Neural progenitor cell (in vitro differentiated cells): ENCODE results near the gene PNCK. TPM values are rescaled to one million over a fixed set of nuclear protein-coding genes. Genes with fewer than 3 reads are reported as not detected.

Experiments
- DNase-seq: peaks from one replicate; pipeline ENCODE4 v3.0.0-alpha.2; 2016; ENCODE audit warnings: low spot score
- H2AFZ ChIP-seq: fragments of 200-600 bp; sonication (generic); replicated peaks from 2 replicates; pipeline ENCODE4 v1.6.1; 2016; ENCODE audit warnings: antibody characterized with exemption
- H3F3A ChIP-seq: fragments of 200-600 bp; sonication (generic); 2 replicates; pipeline ENCODE4 v1.6.1; 2016; ENCODE audit warnings: antibody characterized with exemption, low read depth
- H3K27ac ChIP-seq: fragments of 200-600 bp; sonication (generic); 2 replicates; pipeline ENCODE4 v1.5.1; 2016; ENCODE audit warnings: mild to moderate bottlenecking
- H3K27me3 ChIP-seq: fragments of 200-600 bp; sonication (generic); 2 replicates; pipeline ENCODE4 v1.6.1; 2016; ENCODE audit warnings: mild to moderate bottlenecking, moderate library complexity
- H3K36me3 ChIP-seq: fragments of 200-600 bp; sonication (generic); 2 replicates; pipeline ENCODE4 v1.5.1; 2016
- H3K4me1 ChIP-seq: fragments of 200-600 bp; sonication (generic); 2 replicates; pipeline ENCODE4 v1.6.1; 2016; ENCODE audit warnings: mixed run types
- H3K4me2 ChIP-seq: fragments of 200-600 bp; sonication (generic); 2 replicates; pipeline ENCODE4 v1.6.1; 2016
- H3K4me3 ChIP-seq: fragments of 200-600 bp; sonication (generic); 2 replicates; pipeline ENCODE4 v1.5.1; 2016
- H3K79me2 ChIP-seq: fragments of 200-600 bp; sonication (generic); 2 replicates; pipeline ENCODE4 v1.6.1; 2016; ENCODE audit warnings: low read depth
- H3K9ac ChIP-seq: fragments of 200-600 bp; sonication (generic); 2 replicates; pipeline ENCODE4 v1.6.1; 2016
- H3K9me3 ChIP-seq: fragments of 200-600 bp; sonication (generic); 2 replicates; pipeline ENCODE4 v1.5.1; 2016; ENCODE audit warnings: low read depth
- H4K20me1 ChIP-seq: fragments of 200-600 bp; sonication (generic); 2 replicates; pipeline ENCODE4 v1.6.1; 2016; ENCODE audit warnings: low read depth
- H3K27ac Mint-ChIP-seq: 3 replicates; pipeline ENCODE4 v1.8.0; 2021; ENCODE audit warnings: mixed read lengths
- H3K27me3 Mint-ChIP-seq: 2 replicates; pipeline ENCODE4 v1.8.0; 2022; ENCODE audit warnings: low read depth, mild to moderate bottlenecking, inconsistent platforms, moderate library complexity, mixed read lengths; ENCODE audit not compliant: insufficient read depth
- H3K36me3 Mint-ChIP-seq: 3 replicates; pipeline ENCODE4 v1.8.0; 2021; ENCODE audit warnings: mixed read lengths
- H3K4me1 Mint-ChIP-seq: 3 replicates; pipeline ENCODE4 v1.8.0; 2021; ENCODE audit warnings: mixed read lengths
- H3K4me3 Mint-ChIP-seq: 3 replicates; pipeline ENCODE4 v1.8.0; 2021; ENCODE audit warnings: mild to moderate bottlenecking, moderate library complexity, mixed read lengths
- H3K9me3 Mint-ChIP-seq: 3 replicates; pipeline ENCODE4 v1.8.0; 2020; ENCODE audit warnings: mixed read lengths
- EZH2 ChIP-seq: fragments of 200-600 bp; sonication (generic); IDR thresholded peaks from 2 replicates; pipeline ENCODE4 v1.6.1; 2017; ENCODE audit warnings: antibody characterized with exemption, mild to moderate bottlenecking, moderate library complexity
- EZH2phosphoT487 ChIP-seq: fragments of 200-600 bp; sonication (generic); IDR thresholded peaks from 2 replicates; pipeline ENCODE4 v1.6.1; 2017; ENCODE audit warnings: antibody characterized with exemption
- total RNA-seq: library from RNA; depleted of rRNA; stranded (reverse); fragments of >200 nt; gene quantifications from 2 replicates; pipeline ENCODE4 v1.2.3, GENCODE V29; 2015; ENCODE audit warnings: low replicate concordance
- TF ChIP-seq, protein P1 (sequence below): fragments of 200-600 bp; sonication (generic); IDR thresholded peaks from 2 replicates; pipeline ENCODE4 v1.5.1; 2017; ENCODE audit warnings: antibody characterized with exemption, mild to moderate bottlenecking

The PNCK gene
- total RNA-seq, 1 donor from 2014 or later: 19.7 TPM

GRCh38 chrX:153708415-153708814, 34.8 kb upstream of the PNCK start:
- Mint-ChIP-seq H3K27ac (no peak overlapping the region), H3K36me3 (peaks cover 8% of the 10 kb centered on the region)
- H3K36me3 ChIP-seq: no peaks in the 10 kb centered on the region

DNA sequence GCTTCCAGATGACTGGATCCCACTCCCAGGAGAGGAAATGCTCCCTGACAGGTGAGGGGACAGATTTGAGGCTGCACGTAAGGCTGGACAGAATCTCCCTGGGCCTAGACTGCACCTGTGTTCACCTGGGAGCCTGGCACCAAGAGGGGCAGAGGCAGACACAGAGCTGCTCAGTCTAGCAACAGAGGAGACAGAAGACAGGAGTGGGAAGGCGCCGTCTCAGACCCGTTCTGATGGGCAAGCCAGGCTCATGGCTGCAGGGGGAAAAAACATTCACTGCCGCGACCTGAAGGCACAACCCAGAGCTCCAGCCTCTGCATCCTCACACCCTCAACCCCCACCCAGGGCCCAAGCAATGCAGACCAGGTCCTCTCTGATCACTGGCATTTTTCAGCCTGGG, 33.8 kb upstream of the PNCK start:
- no peaks in the 10 kb centered on the region for H3K79me2 ChIP-seq
- no peak overlapping the region for H3K27ac Mint-ChIP-seq
- H3K9ac ChIP-seq: no peak overlapping the region
- no peak overlapping the region for H3K4me3 Mint-ChIP-seq
- no peak overlapping the region for H3K4me3 ChIP-seq
- no peak overlapping the region for H2AFZ ChIP-seq
- no peaks in the 10 kb centered on the region for H3K4me1 ChIP-seq
- peaks cover 5% of the 10 kb centered on the region for H3K36me3 Mint-ChIP-seq
- H3K4me1 Mint-ChIP-seq: peaks cover 3% of the 10 kb centered on the region
- no peaks in the 10 kb centered on the region for H3K9me3 ChIP-seq
- H3K4me2 ChIP-seq: no peak overlapping the region
- peaks cover 31% of the 10 kb centered on the region for H3K9me3 Mint-ChIP-seq
- no peaks in the 10 kb centered on the region for H3K36me3 ChIP-seq
- no peaks in the 10 kb centered on the region for H3F3A ChIP-seq
- TF ChIP-seq, protein P1, sequence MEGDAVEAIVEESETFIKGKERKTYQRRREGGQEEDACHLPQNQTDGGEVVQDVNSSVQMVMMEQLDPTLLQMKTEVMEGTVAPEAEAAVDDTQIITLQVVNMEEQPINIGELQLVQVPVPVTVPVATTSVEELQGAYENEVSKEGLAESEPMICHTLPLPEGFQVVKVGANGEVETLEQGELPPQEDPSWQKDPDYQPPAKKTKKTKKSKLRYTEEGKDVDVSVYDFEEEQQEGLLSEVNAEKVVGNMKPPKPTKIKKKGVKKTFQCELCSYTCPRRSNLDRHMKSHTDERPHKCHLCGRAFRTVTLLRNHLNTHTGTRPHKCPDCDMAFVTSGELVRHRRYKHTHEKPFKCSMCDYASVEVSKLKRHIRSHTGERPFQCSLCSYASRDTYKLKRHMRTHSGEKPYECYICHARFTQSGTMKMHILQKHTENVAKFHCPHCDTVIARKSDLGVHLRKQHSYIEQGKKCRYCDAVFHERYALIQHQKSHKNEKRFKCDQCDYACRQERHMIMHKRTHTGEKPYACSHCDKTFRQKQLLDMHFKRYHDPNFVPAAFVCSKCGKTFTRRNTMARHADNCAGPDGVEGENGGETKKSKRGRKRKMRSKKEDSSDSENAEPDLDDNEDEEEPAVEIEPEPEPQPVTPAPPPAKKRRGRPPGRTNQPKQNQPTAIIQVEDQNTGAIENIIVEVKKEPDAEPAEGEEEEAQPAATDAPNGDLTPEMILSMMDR: no peak
- TF ChIP-seq EZH2phosphoT487 (no peak), EZH2 (no peak)
- no peak overlapping the region for H3K27ac ChIP-seq
- peaks cover 5% of the 10 kb centered on the region for H4K20me1 ChIP-seq
- H3K27me3 ChIP-seq: no peaks in the 10 kb centered on the region
- H3K27me3 Mint-ChIP-seq: peaks cover 5% of the 10 kb centered on the region
- no peak for DNase-seq

More at GRCh38 chrX:153708415-153708814, 34.8 kb upstream of the PNCK start:
- Mint-ChIP-seq H3K27me3 (peaks cover 11% of the 10 kb centered on the region), H3K9me3 (peaks cover 31% of the 10 kb centered on the region), H3K4me3 (no peak overlapping the region), H3K4me1 (peaks cover 3% of the 10 kb centered on the region)
- H3K79me2 ChIP-seq: no peaks in the 10 kb centered on the region
- H2AFZ ChIP-seq: no peak overlapping the region
- H3K4me1 ChIP-seq: no peaks in the 10 kb centered on the region
- peaks cover 5% of the 10 kb centered on the region for H4K20me1 ChIP-seq
- TF ChIP-seq EZH2phosphoT487: no peak
- TF ChIP-seq, protein P1: peak; percentile 61
- H3K4me2 ChIP-seq: no peak overlapping the region
- no peak overlapping the region for H3K9ac ChIP-seq
- H3K27me3 ChIP-seq: no peaks in the 10 kb centered on the region
- DNase-seq: peak; percentile 75
- no peak overlapping the region for H3K27ac ChIP-seq
- no peaks in the 10 kb centered on the region for H3F3A ChIP-seq
- no peaks in the 10 kb centered on the region for H3K9me3 ChIP-seq
- no peak overlapping the region for H3K4me3 ChIP-seq

- no peaks in the 10 kb centered on the region for H3F3A ChIP-seq
- no peaks in the 10 kb centered on the region for H3K79me2 ChIP-seq
- peaks cover 5% of the 10 kb centered on the region for H3K36me3 Mint-ChIP-seq
- no peak overlapping the region for H3K27ac ChIP-seq
- H4K20me1 ChIP-seq: peaks cover 5% of the 10 kb centered on the region
- no peak overlapping the region for H3K27ac Mint-ChIP-seq
- H3K9ac ChIP-seq: no peak overlapping the region
- H3K36me3 ChIP-seq: no peaks in the 10 kb centered on the region
- no peak overlapping the region for H2AFZ ChIP-seq
- no peak for DNase-seq
- TF ChIP-seq, protein P1: no peak
- TF ChIP-seq EZH2: no peak
- no peak for TF ChIP-seq EZH2phosphoT487
- H3K4me3 ChIP-seq: no peak overlapping the region
- H3K4me2 ChIP-seq: no peak overlapping the region
- peak overlapping the region; percentile 39 for H3K4me3 Mint-ChIP-seq
- peaks cover 3% of the 10 kb centered on the region for H3K4me1 Mint-ChIP-seq
- no peaks in the 10 kb centered on the region for H3K27me3 ChIP-seq
- peaks cover 5% of the 10 kb centered on the region for H3K27me3 Mint-ChIP-seq
- H3K9me3 ChIP-seq: no peaks in the 10 kb centered on the region
- peaks cover 34% of the 10 kb centered on the region for H3K9me3 Mint-ChIP-seq
- no peaks in the 10 kb centered on the region for H3K4me1 ChIP-seq
Measured at GRCh38 chrX:153706799-153707198, 33.2 kb upstream of the PNCK start.
